H1 (cell line): Measurements from ENCODE around the gene ANKS1A. TPM values are rescaled to one million over a fixed set of nuclear protein-coding genes. Genes with fewer than 3 reads are reported as not detected.

Experiments
- CTCF ChIA-PET: fragments of 300-600 bp; sonication (Branson Sonifier 250); formaldehyde crosslinking; loops from one replicate; lab custom pipeline; 2021; ENCODE audit not compliant: partially characterized antibody; lab: Charles Lee
- POLR2A ChIA-PET: fragments of 300-600 bp; sonication (Branson Sonifier 250); formaldehyde crosslinking; loops from one replicate; lab custom pipeline; 2021; ENCODE audit warnings: inconsistent platforms; ENCODE audit not compliant: partially characterized antibody; lab: Charles Lee
- DNase-seq, 2 experiments: peaks; one replicate each; pipeline versions ENCODE4 v3.0.0 to v3.0.0-alpha.2; 2010 to 2022; ENCODE audit warnings: low spot score in 2 of 2, low read depth in 1 of 2, mixed read lengths in 1 of 2
- FAIRE-seq: peaks from 2 replicates; lab custom pipeline; 2011; peaks lifted over from hg19 to GRCh38; lab: Jason Lieb, UNC
- H2AFZ ChIP-seq: 2 replicates; pipeline ENCODE4 v1.8.1; 2012; ENCODE audit warnings: low read length, inconsistent platforms
- H2AK5ac ChIP-seq: 2 replicates; pipeline ENCODE4 v1.6.1; 2013; ENCODE audit warnings: low read depth, low read length
- H2BK120ac ChIP-seq: replicated peaks from 2 replicates; pipeline ENCODE3; 2013; ENCODE audit warnings: low read depth, low read length, inconsistent platforms
- H2BK12ac ChIP-seq: 2 replicates; pipeline ENCODE4 v1.6.1; 2013; ENCODE audit warnings: low read depth, low read length
- H2BK15ac ChIP-seq: 2 replicates; pipeline ENCODE4 v1.6.1; 2013; ENCODE audit warnings: low read length
- H2BK20ac ChIP-seq: 2 replicates; pipeline ENCODE4 v1.6.1; 2013; ENCODE audit warnings: low read length
- H2BK5ac ChIP-seq: 2 replicates; pipeline ENCODE4 v1.6.1; 2013; ENCODE audit warnings: low read depth, low read length
- H3K14ac ChIP-seq: 2 replicates; pipeline ENCODE4 v1.6.1; 2013; ENCODE audit warnings: inconsistent platforms; ENCODE audit not compliant: insufficient read length
- H3K18ac ChIP-seq: 2 replicates; pipeline ENCODE4 v1.6.1; 2013; ENCODE audit warnings: low read length; ENCODE audit errors: extremely low read depth
- H3K23ac ChIP-seq: 2 replicates; pipeline ENCODE4 v1.6.1; 2013; ENCODE audit warnings: inconsistent platforms; ENCODE audit not compliant: insufficient read length
- H3K23me2 ChIP-seq: 2 replicates; pipeline ENCODE4 v1.6.1; 2013; ENCODE audit warnings: low read depth, low read length
- H3K27ac ChIP-seq: 2 replicates; pipeline ENCODE4 v1.6.1; 2011; ENCODE audit warnings: low read depth, low read length, inconsistent platforms
- H3K27me3 ChIP-seq, 4 experiments: replicated peaks in 1 of 4; 1 replicate in 1 of 4; 2 replicates in 3 of 4; pipeline versions ENCODE4 v1.6.1 to v1.8.1; 2011 to 2013; ENCODE audit warnings: low read length in 3 of 4, mild to moderate bottlenecking in 3 of 4, inconsistent platforms in 2 of 4, mixed read lengths in 2 of 4, moderate library complexity in 1 of 4; ENCODE audit not compliant: control insufficient read depth in 3 of 4, insufficient read depth in 3 of 4; ENCODE audit errors: extremely low read depth in 1 of 4
- H3K36me3 ChIP-seq, 4 experiments: 2 replicates each; pipeline versions ENCODE4 v1.6.1 to v1.8.1; 2011 to 2013; ENCODE audit warnings: mild to moderate bottlenecking in 4 of 4, low read length in 3 of 4, moderate library complexity in 2 of 4, control low read depth in 1 of 4, inconsistent platforms in 1 of 4; ENCODE audit not compliant: insufficient read depth in 4 of 4, control insufficient read depth in 2 of 4
- H3K4ac ChIP-seq: replicated peaks from 2 replicates; pipeline ENCODE3; 2013; ENCODE audit warnings: low read length, low read depth, mixed read lengths, inconsistent platforms; ENCODE audit not compliant: insufficient read length
- H3K4me1 ChIP-seq, 4 experiments: replicated peaks in 1 of 4; 1 replicate in 1 of 4; 2 replicates in 3 of 4; pipeline versions ENCODE4 v1.6.1 to v1.8.1; 2011 to 2013; ENCODE audit warnings: low read length in 3 of 4, inconsistent platforms in 2 of 4, mixed read lengths in 1 of 4; ENCODE audit not compliant: insufficient read depth in 4 of 4, control insufficient read depth in 3 of 4
- H3K4me2 ChIP-seq, 2 experiments: 2 replicates each; pipeline versions ENCODE4 v1.6.1 to v1.8.1; 2011 to 2013; ENCODE audit warnings: low read depth in 2 of 2, low read length in 2 of 2, control low read depth in 1 of 2, inconsistent platforms in 1 of 2, mild to moderate bottlenecking in 1 of 2; ENCODE audit not compliant: insufficient read depth in 1 of 2
- H3K4me3 ChIP-seq, 4 experiments: fragments of 200-600, 300-600 bp in 1 of 4; sonication (generic), shearing (Covaris generic), sonication (Bioruptor Twin) in 1 of 4; 2 replicates each; pipeline versions ENCODE4 v1.5.1 to v1.8.1; 2011 to 2016; ENCODE audit warnings: low read length in 4 of 4, low read depth in 3 of 4, control low read depth in 2 of 4, inconsistent platforms in 2 of 4, mild to moderate bottlenecking in 2 of 4, mixed read lengths in 1 of 4, moderate library complexity in 1 of 4; ENCODE audit not compliant: insufficient read depth in 2 of 4; ENCODE audit errors: extremely low read depth in 1 of 4
- H3K56ac ChIP-seq: replicated peaks from 2 replicates; pipeline ENCODE3; 2013; ENCODE audit warnings: low read depth, mild to moderate bottlenecking, mixed read lengths, low read length, inconsistent platforms; ENCODE audit not compliant: insufficient read length
- H3K79me1 ChIP-seq: 2 replicates; pipeline ENCODE4 v1.6.1; 2013; ENCODE audit warnings: low read depth, low read length, control low read depth
- H3K79me2 ChIP-seq, 2 experiments: 2 replicates each; pipeline versions ENCODE4 v1.6.1 to v1.8.1; 2012 to 2013; ENCODE audit warnings: low read length in 2 of 2, mild to moderate bottlenecking in 2 of 2, inconsistent platforms in 1 of 2; ENCODE audit not compliant: insufficient read depth in 2 of 2, control insufficient read depth in 1 of 2
- H3K9ac ChIP-seq, 4 experiments: replicated peaks in 1 of 4; 1 replicate in 1 of 4; 2 replicates in 3 of 4; pipeline versions ENCODE4 v1.6.1 to v1.8.1; 2011 to 2013; ENCODE audit warnings: low read depth in 3 of 4, low read length in 3 of 4, control low read depth in 2 of 4, mild to moderate bottlenecking in 2 of 4, moderate library complexity in 2 of 4, inconsistent platforms in 1 of 4; ENCODE audit errors: extremely low read depth in 1 of 4
- H3K9me3 ChIP-seq, 2 experiments: 2 replicates each; pipeline versions ENCODE4 v1.6.1 to v1.8.1; 2012 to 2013; ENCODE audit warnings: mild to moderate bottlenecking in 2 of 2, moderate library complexity in 2 of 2, control low read depth in 1 of 2, inconsistent platforms in 1 of 2, low read depth in 1 of 2, low read length in 1 of 2, mixed read lengths in 1 of 2; ENCODE audit not compliant: insufficient read depth in 2 of 2
- H4K20me1 ChIP-seq, 2 experiments: replicated peaks in 1 of 2; 2 replicates each; pipeline versions ENCODE3 to v1.8.1; 2011 to 2013; ENCODE audit warnings: inconsistent platforms in 2 of 2, low read length in 2 of 2, mild to moderate bottlenecking in 1 of 2; ENCODE audit not compliant: insufficient read depth in 2 of 2, control insufficient read depth in 1 of 2
- H4K5ac ChIP-seq: 2 replicates; pipeline ENCODE4 v1.6.1; 2013; ENCODE audit warnings: low read length, low read depth, mixed read lengths, inconsistent platforms; ENCODE audit not compliant: insufficient read length
- H4K8ac ChIP-seq: 2 replicates; pipeline ENCODE4 v1.8.0; 2013; ENCODE audit warnings: mild to moderate bottlenecking, moderate library complexity, low read length, inconsistent platforms; ENCODE audit not compliant: insufficient read depth; ENCODE audit errors: extremely low read depth
- H4K91ac ChIP-seq: replicated peaks from 2 replicates; pipeline ENCODE3; 2013; ENCODE audit warnings: low read length, mixed read lengths, inconsistent platforms; ENCODE audit not compliant: insufficient read length
- BRCA1 ChIP-seq: IDR thresholded peaks from 2 replicates; pipeline ENCODE4 v1.6.1; 2012; ENCODE audit warnings: low read depth, low read length, improper control_type of control experiment
- CHD2 ChIP-seq: IDR thresholded peaks from 2 replicates; pipeline ENCODE4 v1.6.1; 2012; ENCODE audit warnings: low read length, improper control_type of control experiment
- EP300 ChIP-seq, 2 experiments: IDR thresholded peaks; 1 replicate in 1 of 2; 2 replicates in 1 of 2; pipeline ENCODE4 v1.6.1; 2011 to 2012; ENCODE audit warnings: low read depth in 2 of 2, low read length in 2 of 2, mild to moderate bottlenecking in 2 of 2, borderline replicate concordance in 1 of 2, inconsistent platforms in 1 of 2, moderate library complexity in 1 of 2
- HDAC2 ChIP-seq, 2 experiments: fragments of 300-600 bp in 1 of 2; sonication (generic) in 1 of 2; IDR thresholded peaks; 2 replicates each; pipeline ENCODE4 v1.6.1; 2011 to 2012; ENCODE audit warnings: low read depth in 2 of 2, low read length in 2 of 2, mild to moderate bottlenecking in 2 of 2, moderate library complexity in 2 of 2, borderline replicate concordance in 1 of 2, inconsistent platforms in 1 of 2
- HDAC6 ChIP-seq: IDR thresholded peaks from one replicate; pipeline ENCODE4 v1.7.1; 2012; ENCODE audit warnings: low read depth, mild to moderate bottlenecking, inconsistent platforms, low read length, moderate library complexity
- KDM4A ChIP-seq: IDR thresholded peaks from one replicate; pipeline ENCODE4 v1.7.1; 2012; ENCODE audit warnings: low read depth, mild to moderate bottlenecking, moderate library complexity, low read length, inconsistent platforms; ENCODE audit not compliant: severe bottlenecking
- KDM5A ChIP-seq: fragments of 200-600 bp; IDR thresholded peaks from 2 replicates; pipeline ENCODE4 v1.7.1; 2012; ENCODE audit warnings: mild to moderate bottlenecking, low read length, inconsistent platforms, mixed read lengths
- RBBP5 ChIP-seq: IDR thresholded peaks from 2 replicates; pipeline ENCODE4 v1.7.1; 2012; ENCODE audit warnings: low read depth, mild to moderate bottlenecking, inconsistent platforms, low read length, moderate library complexity, borderline replicate concordance
- RFX5 ChIP-seq: IDR thresholded peaks from 2 replicates; pipeline ENCODE4 v1.6.1; 2011; ENCODE audit warnings: low read depth, low read length, improper control_type of control experiment, borderline replicate concordance
- TEAD4 ChIP-seq: IDR thresholded peaks from 2 replicates; pipeline ENCODE4 v1.6.1; 2012; ENCODE audit warnings: low read depth, low read length, inconsistent platforms, mixed read lengths
- WGBS, 2 experiments: shearing (Covaris generic) in 1 of 2; methylation state at CpG; one replicate each; pipeline versions ENCODE4 v1.1.6 to v1.1.7; 2013 to 2015; ENCODE audit warnings: low lambda C conversion rate in 2 of 2, mixed read lengths in 2 of 2, inconsistent platforms in 1 of 2, low coverage in 1 of 2, missing lambda C conversion rate in 1 of 2; ENCODE audit not compliant: insufficient replicate concordance in 2 of 2, insufficient coverage in 1 of 2, insufficient read length in 1 of 2; ENCODE audit errors: extremely low coverage in 1 of 2, missing lambda C conversion rate in 1 of 2; 5-methylcytosine and 5-hydroxymethylcytosine counted together
- polyA plus RNA-seq, 7 experiments: library from polyadenylated mRNA; depleted of rRNA in 3 of 7; stranded (reverse) in 5 of 7; unstranded in 2 of 7; fragments of >200 nt in 5 of 7; fragments of 200-250 nt in 2 of 7; gene quantifications; 1 replicate in 5 of 7; 2 replicates in 1 of 7; 4 replicates in 1 of 7; pipeline versions ENCODE4 v1.2.1 to v1.2.3, GENCODE V29; 2011 to 2013; ENCODE audit warnings: missing spikeins in 2 of 7, mixed read lengths in 2 of 7
- total RNA-seq: library from RNA; stranded (reverse); fragmentation: NEBNext Ultra II Directional; extraction: Animal tissue kit (Norgen Biotek cat#: 25700); gene quantifications from 2 replicates; pipeline ENCODE4 v1.2.1, GENCODE V29; 2021

The ANKS1A gene
- total and polyA plus RNA-seq, 2 of the 8 experiments (the other 6 are each of a cell fraction or from before 2014, with no cell fraction given): 9.8 to 30.9 TPM

- Histone ChIP-seq H3K9ac (no peak overlapping the region), H2AK5ac (no peak overlapping the region), H2BK12ac (no peak overlapping the region), H3K4me2 (no peak overlapping the region), H3K23me2 (no peaks in the 10 kb centered on the region), H3K9me3 (no peaks in the 10 kb centered on the region), H3K4me1 (no peaks in the 10 kb centered on the region), H3K79me1 (no peaks in the 10 kb centered on the region), H3K36me3 (peaks cover 2 to 9% (median 5%) of the 10 kb centered on the region in 4 experiments; a peak in 5 of 8 replicates), H4K20me1 (no peaks in the 10 kb centered on the region), H3K4ac (no peak overlapping the region), H2BK15ac (no peak overlapping the region), H2BK20ac (no peak overlapping the region), H3K14ac (no peak overlapping the region), H2BK120ac (no peak overlapping the region), H2AFZ (no peak overlapping the region), H3K18ac (no peak overlapping the region), H3K23ac (no peak overlapping the region), H4K5ac (no peak overlapping the region), H3K4me3 (no peak overlapping the region), H3K56ac (no peak overlapping the region), H3K79me2 (no peaks in the 10 kb centered on the region), H4K91ac (no peak overlapping the region), H3K27me3 (peaks cover 0 to 1% (median 0%) of the 10 kb centered on the region in 4 experiments; a peak in 1 of 7 replicates), H2BK5ac (no peak overlapping the region), H4K8ac (no peak overlapping the region), H3K27ac (no peak overlapping the region)
- ChIA-PET POLR2A (no interaction called here), CTCF (interaction anchor here (1.4 kb wide), 1 partner anchor 17 kb away, joined by 4 read pairs; no protein-coding TSS in a partner anchor)
- DNase-seq: no peak
- WGBS, 2 experiments: 0% methylated on average over 1 of the region's 1 CpG; no CpG with 5 or more reads in 1 of the 2 experiments
- FAIRE-seq: no peak
- TF ChIP-seq RBBP5 (no peak), KDM4A (no peak), CHD2 (no peak), EP300 (IDR thresholded peaks at IDR 0.05; ENCODE audit: borderline replicate concordance in 1 of 2, low read depth in 2 of 2, low read length in 2 of 2) (no peak), TEAD4 (no peak), HDAC2 (IDR thresholded peaks at IDR 0.05; ENCODE audit: borderline replicate concordance in 1 of 2, low read depth in 2 of 2, low read length in 2 of 2) (no peak), KDM5A (no peak), BRCA1 (no peak), HDAC6 (no peak), RFX5 (no peak)
These were observed 85.2 kb downstream of the ANKS1A start for GRCh38 chr6:34974249-34974642.
